PC-3 (cell line): ENCODE results near the gene GALNT13.

Experiments
- EZH2 ChIP-seq: fragments of 300-600 bp; sonication (generic); IDR thresholded peaks from one replicate; pipeline ENCODE4 v1.6.1; 2017; ENCODE audit warnings: antibody characterized with exemption, mild to moderate bottlenecking, low read length; ENCODE audit not compliant: unreplicated experiment
- EZH2phosphoT487 ChIP-seq: fragments of 300-600 bp; sonication (generic); IDR thresholded peaks from 2 replicates; pipeline ENCODE4 v1.6.1; 2018; ENCODE audit warnings: mild to moderate bottlenecking, antibody characterized with exemption, low read length, borderline replicate concordance
- TF ChIP-seq, protein P1 (sequence below): fragments of 300-600 bp; sonication (generic); conservative IDR thresholded peaks from 2 replicates; pipeline ENCODE4 v1.5.1; 2017; ENCODE audit warnings: antibody characterized with exemption, low read depth, mild to moderate bottlenecking, low read length

DNA sequence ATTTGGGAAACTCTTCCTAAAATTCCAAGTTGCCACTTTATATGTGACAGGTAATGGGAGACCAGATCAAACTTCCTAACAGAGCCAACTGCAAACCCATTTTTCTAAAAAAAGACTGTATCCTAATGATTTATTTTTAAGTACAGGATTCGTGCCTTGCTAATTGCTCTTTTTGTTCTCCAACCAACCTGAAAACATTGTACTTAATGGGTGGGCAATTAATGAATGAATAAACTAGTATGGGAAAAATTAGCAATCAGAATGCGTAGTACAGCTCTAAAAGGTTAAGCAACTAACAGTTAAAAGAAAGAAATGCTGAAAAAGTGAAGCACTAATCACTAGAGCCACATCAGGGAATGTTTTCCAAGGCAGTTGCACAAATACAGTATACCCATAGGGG lies 609.6 kb downstream of the GALNT13 start:
- TF ChIP-seq, protein P1, sequence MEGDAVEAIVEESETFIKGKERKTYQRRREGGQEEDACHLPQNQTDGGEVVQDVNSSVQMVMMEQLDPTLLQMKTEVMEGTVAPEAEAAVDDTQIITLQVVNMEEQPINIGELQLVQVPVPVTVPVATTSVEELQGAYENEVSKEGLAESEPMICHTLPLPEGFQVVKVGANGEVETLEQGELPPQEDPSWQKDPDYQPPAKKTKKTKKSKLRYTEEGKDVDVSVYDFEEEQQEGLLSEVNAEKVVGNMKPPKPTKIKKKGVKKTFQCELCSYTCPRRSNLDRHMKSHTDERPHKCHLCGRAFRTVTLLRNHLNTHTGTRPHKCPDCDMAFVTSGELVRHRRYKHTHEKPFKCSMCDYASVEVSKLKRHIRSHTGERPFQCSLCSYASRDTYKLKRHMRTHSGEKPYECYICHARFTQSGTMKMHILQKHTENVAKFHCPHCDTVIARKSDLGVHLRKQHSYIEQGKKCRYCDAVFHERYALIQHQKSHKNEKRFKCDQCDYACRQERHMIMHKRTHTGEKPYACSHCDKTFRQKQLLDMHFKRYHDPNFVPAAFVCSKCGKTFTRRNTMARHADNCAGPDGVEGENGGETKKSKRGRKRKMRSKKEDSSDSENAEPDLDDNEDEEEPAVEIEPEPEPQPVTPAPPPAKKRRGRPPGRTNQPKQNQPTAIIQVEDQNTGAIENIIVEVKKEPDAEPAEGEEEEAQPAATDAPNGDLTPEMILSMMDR, result no peak
- no peak for TF ChIP-seq EZH2
- TF ChIP-seq EZH2phosphoT487, result no peak
